Measurements from ENCODE around the gene RGL3. TPM values are rescaled to one million over a fixed set of nuclear protein-coding genes. Genes with fewer than 3 reads are reported as not detected.

The RGL3 gene
- total RNA-seq, 4 donors from 2014 or later, result 5.9 to 22.9 (median 7.3) TPM

- TF ChIP-seq, protein P1, sequence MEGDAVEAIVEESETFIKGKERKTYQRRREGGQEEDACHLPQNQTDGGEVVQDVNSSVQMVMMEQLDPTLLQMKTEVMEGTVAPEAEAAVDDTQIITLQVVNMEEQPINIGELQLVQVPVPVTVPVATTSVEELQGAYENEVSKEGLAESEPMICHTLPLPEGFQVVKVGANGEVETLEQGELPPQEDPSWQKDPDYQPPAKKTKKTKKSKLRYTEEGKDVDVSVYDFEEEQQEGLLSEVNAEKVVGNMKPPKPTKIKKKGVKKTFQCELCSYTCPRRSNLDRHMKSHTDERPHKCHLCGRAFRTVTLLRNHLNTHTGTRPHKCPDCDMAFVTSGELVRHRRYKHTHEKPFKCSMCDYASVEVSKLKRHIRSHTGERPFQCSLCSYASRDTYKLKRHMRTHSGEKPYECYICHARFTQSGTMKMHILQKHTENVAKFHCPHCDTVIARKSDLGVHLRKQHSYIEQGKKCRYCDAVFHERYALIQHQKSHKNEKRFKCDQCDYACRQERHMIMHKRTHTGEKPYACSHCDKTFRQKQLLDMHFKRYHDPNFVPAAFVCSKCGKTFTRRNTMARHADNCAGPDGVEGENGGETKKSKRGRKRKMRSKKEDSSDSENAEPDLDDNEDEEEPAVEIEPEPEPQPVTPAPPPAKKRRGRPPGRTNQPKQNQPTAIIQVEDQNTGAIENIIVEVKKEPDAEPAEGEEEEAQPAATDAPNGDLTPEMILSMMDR (IDR thresholded peaks at IDR 0.05), result no peak
- ATAC-seq (ENCODE audit: low FRiP score), result no peak
- DNase-seq (ENCODE audit: low spot score), result no peak
These were observed 28.5 kb upstream of the RGL3 start for GRCh38 chr19:11447347-11448262.

GRCh38 chr19:11446652-11447301, 27.7 kb upstream of the RGL3 start:
- no peak for DNase-seq (ENCODE audit: low spot score)
- TF ChIP-seq, protein P1 (IDR thresholded peaks at IDR 0.05), result peak in 2 of 3 donors; percentile 15 to 45
- peak; percentile 31 for ATAC-seq (ENCODE audit: low FRiP score)

DNA sequence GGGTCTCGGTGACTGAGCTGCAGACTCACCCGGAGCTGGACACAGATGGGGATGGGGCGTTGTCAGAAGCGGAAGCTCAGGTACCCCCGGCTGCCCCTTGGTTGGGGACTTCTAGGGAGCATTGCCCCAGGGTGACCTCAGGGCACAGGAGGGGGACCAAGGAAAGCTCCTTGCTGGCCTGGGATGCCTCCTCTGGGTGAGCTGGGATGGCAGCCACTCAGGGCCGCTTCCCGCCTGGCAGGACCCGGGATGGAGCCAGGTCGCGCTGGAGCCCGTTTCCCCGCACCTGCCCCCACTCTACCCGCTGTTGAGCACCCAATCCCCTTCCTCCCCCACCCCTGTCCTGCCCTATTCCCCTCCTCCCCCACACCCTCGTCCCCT, 27.1 kb upstream of the RGL3 start:
- TF ChIP-seq, protein P1 (IDR thresholded peaks at IDR 0.05), result no peak
- no peak for ATAC-seq (ENCODE audit: low FRiP score)
- DNase-seq (ENCODE audit: low spot score), result no peak

DNA sequence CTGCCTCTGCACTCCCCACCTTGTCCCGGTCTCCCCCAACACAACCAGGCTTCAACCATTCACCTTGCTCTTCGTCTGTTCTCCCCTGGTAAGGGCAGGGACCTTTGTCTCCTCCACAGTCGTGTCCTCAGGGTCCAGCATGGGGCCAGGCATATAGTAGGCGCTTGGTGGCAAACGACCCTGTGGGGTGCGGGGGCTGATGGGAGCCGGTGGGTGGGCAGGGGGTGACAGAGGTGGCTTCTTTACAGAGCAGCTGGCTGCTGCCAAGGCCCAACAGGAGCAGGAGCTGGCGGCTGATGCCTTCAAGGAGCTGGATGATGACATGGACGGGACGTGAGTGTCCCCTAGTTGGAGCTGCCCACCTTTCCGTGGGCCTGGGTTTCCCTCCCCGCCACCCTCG, 26.0 kb upstream of the RGL3 start:
- DNase-seq (ENCODE audit: low spot score) (no peak), ATAC-seq (ENCODE audit: low FRiP score) (no peak)
- TF ChIP-seq, protein P1 (IDR thresholded peaks at IDR 0.05), result no peak

- TF ChIP-seq, protein P1 (IDR thresholded peaks at IDR 0.05), result no peak
- ATAC-seq (ENCODE audit: low FRiP score) (no peak), DNase-seq (ENCODE audit: low spot score) (no peak)
These were observed 24.9 kb upstream of the RGL3 start for GRCh38 chr19:11444059-11444458.

DNA sequence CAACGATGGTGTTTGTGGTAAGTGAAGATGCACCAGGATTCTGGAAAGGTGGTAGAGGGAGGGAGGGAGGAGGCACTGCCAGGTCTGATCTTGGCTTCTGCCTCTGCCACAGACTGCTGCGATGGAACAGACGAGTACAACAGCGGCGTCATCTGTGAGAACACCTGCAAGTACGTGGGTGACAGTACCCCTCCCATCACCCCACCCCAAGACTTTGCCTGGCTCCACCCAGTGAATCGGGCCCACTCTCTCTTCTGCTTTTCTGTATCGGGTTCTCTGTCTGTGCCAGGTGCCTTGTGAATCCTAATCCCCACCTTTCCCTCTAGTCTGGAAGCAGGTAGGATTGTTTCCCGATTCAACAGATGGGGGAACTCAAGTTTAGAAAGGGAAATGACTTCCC, 18.8 kb upstream of the RGL3 start:
- DNase-seq (ENCODE audit: low spot score) (no peak), ATAC-seq (ENCODE audit: low FRiP score) (no peak)
- TF ChIP-seq, protein P1 (IDR thresholded peaks at IDR 0.05), result no peak
